Renal cortex interstitium (tissue), 11 donors: Measurements from ENCODE around the gene DDAH1. TPM values are rescaled to one million over a fixed set of nuclear protein-coding genes. Genes with fewer than 3 reads are reported as not detected.

Experiments used
- DNase-seq, 11 donors: peaks; one replicate each; pipeline ENCODE4 v3.0.0-alpha.2; 2013; ENCODE audit warnings: low read depth in 9 of 11, low spot score in 4 of 11; ENCODE audit errors: extremely low read depth in 1 of 11
- polyA plus RNA-seq, 3 donors: library from polyadenylated mRNA; unstranded; fragments of 120-200 nt; gene quantifications; one replicate each; pipeline ENCODE4 v1.2.1, GENCODE V29; 2013; ENCODE audit not compliant: insufficient read length in 3 of 3

Gene DDAH1
- polyA plus RNA-seq, 3 donors = 109 to 131 (median 126) TPM

DNA sequence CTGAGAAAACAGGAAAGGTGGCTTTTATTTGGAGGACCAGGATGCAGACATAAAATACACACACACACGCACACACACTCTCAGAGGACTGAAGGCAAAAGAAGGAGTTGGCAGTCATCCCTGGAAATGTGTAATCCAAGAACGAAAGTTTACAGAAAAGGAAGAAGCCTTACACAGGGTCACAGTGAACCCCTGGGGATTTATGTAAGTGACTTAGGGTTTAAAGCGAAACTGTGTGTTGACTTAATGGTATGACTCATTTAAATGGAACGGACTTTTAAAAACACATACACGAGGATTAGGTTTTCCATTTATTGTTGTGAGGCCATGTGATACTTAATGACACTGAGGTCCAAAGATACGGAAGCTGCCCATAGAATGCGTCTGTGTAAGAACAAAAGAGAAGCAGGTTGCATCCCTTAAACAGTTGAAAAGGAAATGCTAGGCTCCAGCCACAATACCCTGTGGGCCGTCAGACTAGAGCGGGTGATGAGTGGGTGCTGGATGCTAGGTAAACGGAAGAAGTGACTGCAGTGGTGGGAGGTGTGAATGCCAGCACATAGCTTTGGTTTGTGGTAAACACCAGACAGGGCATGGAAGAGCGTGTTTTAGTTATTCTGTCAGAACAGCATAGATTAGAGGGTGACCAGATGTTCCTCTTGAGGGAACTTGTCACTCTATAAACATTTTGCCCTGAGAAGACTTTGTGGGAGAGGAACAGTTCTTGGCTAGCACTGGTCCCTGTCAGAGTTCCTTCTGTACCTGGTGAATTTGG lies 166.9 kb downstream of the DDAH1 start:
- peak in 9 of 11 donors; percentile 52 to 87 (median 75) for DNase-seq

DNA sequence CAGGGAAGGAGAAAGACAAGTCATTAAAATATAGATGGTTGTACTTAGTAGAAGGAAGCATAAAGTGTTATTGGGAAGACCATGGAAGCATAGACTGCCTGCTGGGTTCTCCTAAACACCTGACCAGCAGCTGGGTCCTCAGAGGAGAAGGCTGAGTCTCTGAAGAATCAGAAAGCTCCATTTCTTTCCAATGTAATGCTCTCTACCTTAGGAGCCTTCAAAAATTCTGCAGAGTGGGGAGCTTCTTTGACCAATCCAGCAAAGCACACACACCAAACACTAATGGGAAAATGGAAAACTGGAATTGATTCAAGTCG lies 167.5 kb downstream of the DDAH1 start:
- DNase-seq = no peak

GRCh38 chr1:85296980-85297379 lies 168.0 kb downstream of the DDAH1 start:
- DNase-seq = no peak

GRCh38 chr1:85295654-85296053 lies 169.3 kb downstream of the DDAH1 start:
- no peak for DNase-seq

DNA sequence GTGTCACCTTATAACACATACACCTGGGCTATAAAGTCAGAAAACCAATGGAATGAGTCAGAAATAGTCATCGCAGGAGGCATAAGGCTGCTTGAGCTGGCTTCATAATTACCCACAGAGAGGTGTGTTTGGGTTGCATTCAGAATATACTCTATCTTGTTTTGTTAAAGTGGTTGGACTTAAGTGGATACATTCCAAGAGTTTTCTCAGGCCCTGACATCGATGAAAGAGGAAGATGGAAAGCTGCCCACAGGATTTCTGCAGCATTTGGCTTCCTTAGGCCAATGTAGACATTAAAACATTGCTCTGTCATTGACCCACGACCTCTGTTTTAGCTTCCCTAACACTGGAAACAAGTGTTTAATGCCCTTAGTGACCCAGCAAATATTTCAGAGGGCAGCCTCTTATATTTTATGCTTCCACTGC lies 169.9 kb downstream of the DDAH1 start:
- no peak for DNase-seq

GRCh38 chr1:85290826-85291225 lies 174.1 kb downstream of the DDAH1 start:
- DNase-seq = no peak

DNA sequence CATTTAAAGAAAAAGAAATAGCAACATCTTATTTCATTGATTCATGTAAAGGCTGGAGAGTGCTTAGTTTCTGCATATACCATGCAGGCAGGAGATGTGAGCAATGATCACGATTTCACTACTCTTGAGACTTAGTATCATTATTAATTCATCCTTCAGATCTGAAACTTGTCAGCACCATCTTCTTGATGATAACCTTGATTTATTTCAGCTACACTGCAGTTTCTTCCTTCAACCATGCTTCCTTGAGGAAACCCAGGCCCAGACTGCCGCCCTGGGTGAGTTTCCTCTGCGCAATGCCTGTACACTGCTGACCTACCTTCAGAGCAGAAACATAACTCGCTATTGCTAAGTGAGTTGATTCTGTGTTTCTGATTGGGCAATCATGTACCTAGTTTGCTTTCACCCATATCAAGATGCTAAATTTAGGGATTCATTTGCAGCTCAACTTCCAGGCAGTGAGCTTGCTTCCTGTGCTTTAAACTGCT lies 175.1 kb downstream of the DDAH1 start:
- no peak for DNase-seq

- DNase-seq = no peak
These were observed 175.6 kb downstream of the DDAH1 start for GRCh38 chr1:85289207-85289847.

DNA sequence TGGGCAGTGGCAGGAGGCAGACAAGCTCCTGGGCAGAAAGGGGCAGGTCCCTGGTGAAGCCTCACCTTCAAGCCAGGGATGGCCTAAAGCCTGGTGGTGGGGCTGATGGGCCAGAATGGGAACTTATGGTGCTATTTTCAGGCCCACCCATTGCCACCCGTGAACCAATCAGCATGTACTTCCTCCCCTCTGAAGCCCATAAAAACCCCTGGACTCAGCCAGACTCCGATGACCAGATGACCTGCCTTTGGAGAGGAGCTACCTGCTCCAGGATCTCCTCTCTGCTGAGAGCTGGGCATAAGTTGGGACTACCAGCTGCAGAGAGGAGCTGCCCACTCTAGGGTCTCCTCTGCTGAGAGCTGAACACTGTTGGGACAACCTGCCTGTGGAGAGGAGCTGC lies 180.8 kb downstream of the DDAH1 start:
- no peak for DNase-seq

- DNase-seq = no peak
These were observed 181.3 kb downstream of the DDAH1 start for GRCh38 chr1:85283475-85284199.

GRCh38 chr1:85282424-85282823 lies 182.5 kb downstream of the DDAH1 start:
- DNase-seq = no peak

- no peak for DNase-seq
These were observed 184.3 kb downstream of the DDAH1 start for GRCh38 chr1:85280636-85281035.

DNA sequence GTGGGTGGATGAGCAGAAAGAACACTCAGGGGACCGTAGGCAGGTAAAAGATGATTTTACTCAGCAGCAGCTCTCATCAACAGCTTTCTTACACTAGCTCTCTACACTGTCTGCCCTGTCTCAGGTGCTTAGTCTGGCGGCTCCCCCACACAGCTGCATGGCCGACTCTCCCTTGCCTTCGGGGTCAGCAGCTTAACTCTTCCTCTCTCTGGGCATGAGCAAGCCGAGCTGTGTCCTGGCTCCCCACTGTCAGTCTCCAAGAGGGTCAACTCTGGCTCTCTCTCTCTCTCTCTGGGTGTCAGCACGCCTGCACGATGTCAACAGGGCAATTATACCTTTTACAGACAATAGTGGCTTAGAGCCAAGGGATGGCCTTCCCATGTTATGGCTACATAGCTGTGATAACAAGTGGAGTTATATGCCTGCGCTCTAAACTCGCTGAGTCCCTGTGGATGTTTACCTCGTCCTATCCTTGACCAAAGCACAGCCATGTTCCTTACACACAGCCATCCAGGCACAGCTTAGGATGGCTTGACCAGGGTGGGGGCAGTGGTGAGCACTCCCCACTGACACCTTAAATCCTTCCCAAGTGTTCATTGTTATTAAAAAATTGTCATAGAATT lies 185.4 kb downstream of the DDAH1 start:
- no peak for DNase-seq

DNA sequence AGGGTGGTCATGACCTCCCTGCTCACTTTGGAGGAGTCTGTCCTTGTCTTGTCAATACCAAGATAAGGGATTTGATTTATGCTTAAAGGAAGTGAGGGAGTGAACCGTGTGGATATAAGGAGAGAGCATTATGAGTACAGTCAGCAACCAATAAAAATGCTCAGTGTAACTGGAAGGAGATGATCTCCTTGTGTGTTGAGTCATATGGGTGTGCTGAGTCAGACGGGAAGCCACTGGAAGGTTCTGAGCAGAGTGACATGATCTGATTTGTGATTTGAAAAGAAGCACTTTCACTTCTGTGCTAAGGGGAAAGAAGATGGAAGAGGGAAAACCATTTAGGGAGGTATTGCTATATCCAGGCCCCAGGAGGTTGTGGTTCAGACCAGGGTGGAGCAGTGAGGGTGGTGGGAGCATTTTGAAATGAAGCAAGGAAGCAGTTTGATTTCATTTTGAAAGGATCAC lies 186.1 kb downstream of the DDAH1 start:
- no peak for DNase-seq

DNA sequence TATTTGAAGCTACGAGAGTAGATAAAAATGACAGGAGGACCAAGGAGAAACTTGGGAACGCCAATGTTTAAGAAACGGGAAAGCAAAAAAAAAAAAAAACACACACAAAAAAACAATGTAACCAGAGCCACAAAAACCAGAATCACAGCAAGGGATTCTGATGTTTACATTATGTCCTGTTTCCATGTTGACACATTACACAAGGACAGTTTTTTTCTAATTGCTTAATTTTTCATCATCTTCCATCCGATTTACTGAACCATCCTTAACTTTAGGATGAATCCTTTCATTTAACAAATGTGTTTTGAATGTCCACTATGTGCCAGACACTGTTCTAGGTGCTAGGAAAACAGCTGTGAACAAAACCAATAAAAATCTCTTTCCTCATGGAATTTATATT lies 187.2 kb downstream of the DDAH1 start:
- no peak for DNase-seq

DNA sequence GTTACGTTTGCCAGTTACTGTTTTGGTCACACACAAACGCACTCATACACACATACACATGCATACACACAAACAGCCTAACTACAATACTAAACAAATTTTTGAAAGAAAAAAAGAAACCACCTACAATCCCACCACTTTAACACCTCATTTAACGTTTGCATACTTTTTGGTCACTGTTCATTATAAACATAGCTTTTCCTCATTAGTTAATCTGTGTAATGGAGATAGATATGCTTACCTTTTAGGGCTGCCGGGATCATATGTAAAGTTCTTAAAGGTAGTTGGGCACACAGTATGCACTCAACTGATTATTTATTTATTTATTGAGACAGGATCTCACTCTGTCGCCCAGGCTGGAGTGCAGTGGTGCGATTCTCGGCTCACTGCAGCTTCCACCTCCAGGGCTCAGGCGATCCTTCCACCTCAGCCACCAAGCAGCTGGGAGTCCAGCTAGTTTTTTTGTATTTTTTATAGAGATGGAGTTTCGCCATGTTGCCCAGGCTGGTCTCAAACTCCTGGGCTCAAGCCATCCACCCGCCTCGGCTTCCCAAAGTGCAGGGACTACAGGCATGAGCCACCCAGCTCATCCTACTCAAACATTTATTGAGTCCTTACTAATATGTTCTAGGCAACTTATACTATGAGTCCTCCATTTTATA lies 187.8 kb downstream of the DDAH1 start:
- no peak for DNase-seq

- peak; percentile 94 to 97 (median 96) for DNase-seq
These were observed 188.6 kb downstream of the DDAH1 start, which contains the start of gene BCL10 for GRCh38 chr1:85276215-85276977. TSS of gene BCL10 (minus strand) at chr1:85276632. CDS start at chr1:85276352, 280 bp downstream.

DNA sequence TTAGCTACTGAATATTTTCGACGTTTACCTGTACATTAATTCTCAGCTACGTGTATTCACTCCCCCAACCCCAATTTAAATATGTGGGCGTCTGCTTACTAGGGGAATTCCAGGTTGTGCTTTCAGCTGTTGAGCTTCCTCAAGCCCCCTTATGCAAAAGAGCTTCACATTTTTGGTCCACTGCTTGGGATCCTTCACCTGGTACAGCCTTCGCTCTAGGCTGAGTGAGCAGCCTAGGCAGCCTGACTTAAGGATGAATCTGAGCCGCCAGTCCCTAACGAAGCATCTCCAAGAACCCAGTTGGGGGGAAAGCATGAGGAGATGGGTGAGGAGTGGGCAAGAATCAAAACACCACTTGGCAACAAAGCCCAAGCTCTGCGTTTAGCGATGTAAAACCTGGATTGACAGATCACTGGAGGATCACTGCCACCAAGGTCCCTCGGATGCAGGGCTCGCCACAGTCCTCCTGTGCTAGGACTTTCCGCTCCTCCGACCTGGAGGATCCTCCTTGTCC lies 189.2 kb downstream of the DDAH1 start:
- peak in 1 of 11 donors; percentile 16 for DNase-seq
